ENCODE results near the gene SLC39A11. TPM values are rescaled to one million over a fixed set of nuclear protein-coding genes. Genes with fewer than 3 reads are reported as not detected.

SLC39A11 gene
- total RNA-seq, 1 experiment from 2014 or later: 46.4 TPM

- POLR2A ChIA-PET: no interaction called here
- H3K4me1 ChIP-seq (ENCODE audit: control insufficient read depth in 1 of 2, insufficient read depth in 2 of 2, low read length in 2 of 2): peaks cover 0 to 7% of the 10 kb centered on the region in 2 experiments; a peak in 1 of 4 replicates
- H3K27ac ChIP-seq (ENCODE audit: low read depth, low read length): no peak overlapping the region
- no peaks in the 10 kb centered on the region for H3K9me3 ChIP-seq (ENCODE audit: control insufficient read depth in 1 of 2, insufficient read depth in 1 of 2, low read depth in 1 of 2, low read length in 2 of 2)
- TF ChIP-seq SP1 (IDR thresholded peaks at IDR 0.05; ENCODE audit: low read depth): no peak
- no peak for TF ChIP-seq ZFX (IDR thresholded peaks at IDR 0.05)
- no peak for TF ChIP-seq ATF3 (IDR thresholded peaks at IDR 0.05)
- no peak for TF ChIP-seq EGR1 (IDR thresholded peaks at IDR 0.05; ENCODE audit: low read depth)
- TF ChIP-seq YY1 (IDR thresholded peaks at IDR 0.05; ENCODE audit: extremely low read depth, insufficient replicate concordance, low read depth, low read length): no peak
- TF ChIP-seq EZH2phosphoT487 (IDR thresholded peaks at IDR 0.05; ENCODE audit: borderline replicate concordance): no peak
- TF ChIP-seq JUND (IDR thresholded peaks at IDR 0.05): no peak
- TF ChIP-seq REST (IDR thresholded peaks at IDR 0.05; ENCODE audit: low read depth): no peak
- TF ChIP-seq TCF7L2 (IDR thresholded peaks at IDR 0.05; ENCODE audit: borderline replicate concordance, extremely low read depth, insufficient read depth, insufficient read length): no peak
- no peak for TF ChIP-seq SIN3A (IDR thresholded peaks at IDR 0.05; ENCODE audit: low read depth)
- no peak for TF ChIP-seq FOSL1 (IDR thresholded peaks at IDR 0.05; ENCODE audit: low read depth)
- no peak for TF ChIP-seq EZH2 (IDR thresholded peaks at IDR 0.05)
- TF ChIP-seq POLR2A (IDR thresholded peaks at IDR 0.05; ENCODE audit: borderline replicate concordance, extremely low read depth, insufficient read depth, insufficient read length): no peak
- no peak for TF ChIP-seq CEBPB (IDR thresholded peaks at IDR 0.05; ENCODE audit: low read depth)
- TF ChIP-seq SRF (IDR thresholded peaks at IDR 0.05; ENCODE audit: low read depth): no peak
- TF ChIP-seq CTCF (IDR thresholded peaks at IDR 0.05 in 2 of 3, conservative IDR thresholded peaks at IDR 0.05 in 1 of 3; ENCODE audit: borderline replicate concordance in 1 of 3, insufficient read depth in 1 of 3, low read depth in 2 of 3, low read length in 2 of 3): no peak
- TF ChIP-seq ELF1 (IDR thresholded peaks at IDR 0.05; ENCODE audit: borderline replicate concordance, low read depth): no peak
- TF ChIP-seq CBX3 (IDR thresholded peaks at IDR 0.05; ENCODE audit: low read depth): no peak
- no peaks in the 10 kb centered on the region for H3K27me3 ChIP-seq (ENCODE audit: insufficient read depth, low read length)
- no peaks in the 10 kb centered on the region for H4K20me1 ChIP-seq (ENCODE audit: insufficient read depth)
- H2AFZ ChIP-seq (ENCODE audit: low read depth, low read length, poor library complexity, severe bottlenecking): no peak overlapping the region
- no peak for DNase-seq (ENCODE audit: low read depth, low spot score)
- H3K4me2 ChIP-seq (ENCODE audit: low read length): no peak overlapping the region
- intact Hi-C loops (cut with micrococcal nuclease): no loop called here
- CTCF ChIA-PET: no interaction called here
- no peaks in the 10 kb centered on the region for H3K79me2 ChIP-seq (ENCODE audit: insufficient read depth, low read length)
- RAD21 ChIA-PET (ENCODE audit: low non-redundant PET in 1 of 2, low total read pairs in 2 of 2, uncharacterized antibody in 2 of 2, unreplicated experiment in 2 of 2): no interaction called here
- H3K4me3 ChIP-seq (replicated peaks in 1 of 2; ENCODE audit: low read depth in 1 of 2, low read length in 2 of 2): no peak overlapping the region
- ATAC-seq: no peak
- H3K36me3 ChIP-seq (ENCODE audit: control insufficient read depth in 1 of 2, insufficient read depth in 2 of 2, low read length in 2 of 2): no peaks in the 10 kb centered on the region
- H3K9ac ChIP-seq (ENCODE audit: low read length): no peak overlapping the region
- BruUV-seq (replicated peaks): no TSS peak
- H3K9me2 ChIP-seq (ENCODE audit: insufficient read depth): no peaks in the 10 kb centered on the region
Measured at GRCh38 chr17:73068322-73069153, 23.9 kb downstream of the SLC39A11 start.
